ENCODE data around the gene FLVCR2. TPM values are rescaled to one million over a fixed set of nuclear protein-coding genes. Genes with fewer than 3 reads are reported as not detected.

The FLVCR2 gene
- total and polyA plus RNA-seq, 8 donors, result 0.33 to 6.3 (median 2.4) TPM

DNA sequence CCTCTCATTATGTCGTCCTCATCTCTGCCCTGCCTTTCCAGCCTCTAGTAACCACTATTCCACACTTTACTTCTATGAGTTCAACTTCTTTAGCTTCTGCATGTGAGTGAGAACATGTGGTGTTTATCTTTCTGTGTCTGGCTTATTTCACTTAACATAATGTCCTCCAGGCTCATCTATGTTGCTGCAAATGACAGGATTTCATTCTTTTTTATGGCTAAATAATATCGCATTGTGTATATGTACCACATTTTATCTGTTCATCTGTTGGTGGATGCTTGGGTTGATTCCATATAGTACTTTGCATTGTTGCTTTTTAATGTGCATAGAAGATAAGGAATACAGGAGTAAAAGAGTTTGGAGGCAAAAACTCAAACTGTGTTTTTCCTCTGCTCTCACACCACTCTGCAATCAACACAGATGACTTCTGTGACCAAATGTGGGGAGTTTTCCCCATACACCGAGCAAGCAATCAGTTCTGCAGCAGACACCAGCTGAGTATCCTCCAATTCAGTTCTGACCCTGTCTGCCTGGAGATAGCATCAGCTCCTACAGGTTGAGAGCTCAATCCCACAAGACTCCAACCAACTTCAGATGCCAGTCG, 24.6 kb upstream of the FLVCR2 start:
- DNase-seq (no peak), ATAC-seq (no peak), FAIRE-seq (no peak)
- Histone ChIP-seq H3K36me3 (no peaks in the 10 kb centered on the region), H3K4me3 (no peak overlapping the region), H3K27ac (no peak overlapping the region), H3K9me3 (no peaks in the 10 kb centered on the region), H3K4me1 (no peaks in the 10 kb centered on the region), H3K27me3 (no peaks in the 10 kb centered on the region)
- WGBS, 2 donors, result 64 to 66% methylated on average over 4 of the region's 4 CpGs
- TF ChIP-seq CTCF (IDR thresholded peaks at IDR 0.05), result no peak
- intact Hi-C loops (cut with DNase I), result no loop called here

DNA sequence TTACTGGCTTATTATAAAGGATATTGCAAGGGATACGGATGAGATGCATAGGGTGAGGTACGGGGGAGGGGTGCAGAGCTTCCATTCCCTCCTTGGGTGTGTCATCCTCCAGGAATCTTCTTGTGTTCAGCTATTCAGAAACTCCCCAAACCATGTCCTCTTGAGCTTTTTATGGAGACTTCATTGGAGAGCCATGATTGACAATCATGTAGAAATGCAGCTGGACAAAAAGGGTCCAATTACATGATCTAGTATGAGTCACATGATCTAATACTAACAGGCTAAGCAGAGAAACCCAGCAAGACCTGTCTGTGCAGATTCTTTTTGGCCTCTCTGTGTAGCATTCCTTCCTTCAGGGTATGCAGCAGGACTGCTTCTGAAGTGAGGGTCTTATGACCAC, 23.9 kb upstream of the FLVCR2 start:
- 38 to 45% methylated on average over 2 of the region's 2 CpGs for WGBS, 2 donors
- ATAC-seq, result no peak
- no peaks in the 10 kb centered on the region for H3K4me1 ChIP-seq
- no peak overlapping the region for H3K27ac ChIP-seq
- DNase-seq, result no peak
- no peaks in the 10 kb centered on the region for H3K36me3 ChIP-seq
- TF ChIP-seq CTCF (IDR thresholded peaks at IDR 0.05), result no peak
- no peak overlapping the region for H3K4me3 ChIP-seq
- H3K27me3 ChIP-seq, result no peaks in the 10 kb centered on the region
- intact Hi-C loops (cut with DNase I), result no loop called here
- no peaks in the 10 kb centered on the region for H3K9me3 ChIP-seq
- no peak for FAIRE-seq

- no peak overlapping the region for H3K27ac ChIP-seq
- H3K4me1 ChIP-seq, result peaks cover 0 to 3% (median 0%) of the 10 kb centered on the region in 3 donors
- no peaks in the 10 kb centered on the region for H3K36me3 ChIP-seq
- H3K27me3 ChIP-seq, result no peaks in the 10 kb centered on the region
- TF ChIP-seq CTCF (IDR thresholded peaks at IDR 0.05), result no peak
- H3K9me3 ChIP-seq, result no peaks in the 10 kb centered on the region
- FAIRE-seq (no peak), DNase-seq (no peak), ATAC-seq (no peak)
- 80 to 87% methylated on average over 5 of the region's 5 CpGs for WGBS, 2 donors
- intact Hi-C loops (cut with DNase I), result no loop called here
- H3K4me3 ChIP-seq, result no peak overlapping the region
Measured at GRCh38 chr14:75558440-75558839, 20.0 kb upstream of the FLVCR2 start.

DNA sequence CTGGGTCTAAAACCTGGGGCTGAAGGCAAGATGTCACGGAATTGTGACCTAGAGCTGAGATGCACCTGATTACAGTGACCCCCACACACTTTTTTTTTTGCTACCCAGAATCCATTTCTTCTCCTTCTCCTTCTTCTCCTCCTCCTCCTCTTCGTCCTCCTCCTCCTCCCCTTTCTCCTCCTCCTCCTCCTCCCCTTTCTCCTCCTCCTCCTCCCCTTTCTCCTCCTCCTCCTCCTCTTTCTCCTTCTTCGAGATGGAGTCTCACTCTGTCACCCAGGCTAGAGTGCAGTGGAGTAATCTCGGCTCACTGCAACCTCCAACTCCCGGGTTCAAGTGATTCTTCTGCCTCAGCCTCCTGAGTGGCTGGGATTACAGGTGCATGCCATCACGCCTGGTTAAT, 19.4 kb upstream of the FLVCR2 start:
- FAIRE-seq (no peak), ATAC-seq (no peak), DNase-seq (no peak)
- Histone ChIP-seq H3K27ac (no peak overlapping the region), H3K4me1 (peaks cover 0 to 3% (median 0%) of the 10 kb centered on the region in 3 donors), H3K9me3 (no peaks in the 10 kb centered on the region), H3K4me3 (no peak overlapping the region), H3K27me3 (no peaks in the 10 kb centered on the region), H3K36me3 (no peaks in the 10 kb centered on the region)
- TF ChIP-seq CTCF (IDR thresholded peaks at IDR 0.05), result no peak
- intact Hi-C loops (cut with DNase I), result no loop called here
- 83 to 91% methylated on average over 5 to 6 of the region's 6 CpGs for WGBS, 2 donors

DNA sequence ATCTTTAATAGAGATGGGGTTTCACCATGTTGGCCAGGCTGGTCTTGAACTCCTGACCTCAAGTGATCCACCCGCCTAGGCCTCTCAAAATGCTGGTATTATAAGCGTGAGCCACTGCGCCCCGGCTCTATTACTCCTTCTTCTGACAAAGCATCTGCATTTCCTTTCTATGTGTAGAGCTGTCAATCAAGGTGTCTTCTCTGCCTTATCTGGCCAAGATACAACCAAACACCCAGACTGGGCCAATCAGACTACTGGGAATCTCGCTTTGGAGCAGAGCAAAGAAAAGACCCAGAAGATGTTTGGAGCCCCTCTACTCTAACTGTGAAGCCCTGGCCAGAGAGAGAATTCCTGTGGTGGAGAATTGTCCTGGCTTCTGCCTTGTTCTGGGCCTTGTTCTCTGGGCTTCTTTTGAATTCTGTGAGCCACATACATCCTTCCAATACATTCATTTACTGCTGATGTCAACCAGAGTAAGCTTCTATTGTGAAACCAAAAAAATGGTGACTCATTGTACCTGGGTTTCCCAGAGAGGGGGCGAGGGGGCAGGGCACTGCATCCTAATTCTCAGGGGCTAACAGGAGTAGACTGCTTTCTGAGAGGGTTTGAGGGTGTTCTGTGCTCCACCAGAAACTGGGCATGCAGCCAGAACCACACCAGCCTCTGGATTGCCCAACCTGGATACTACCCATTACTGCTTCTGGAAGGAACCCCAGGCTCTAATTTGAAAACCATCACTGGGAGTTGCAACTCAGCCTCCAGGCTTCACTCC, 18.8 kb upstream of the FLVCR2 start:
- 90 to 96% methylated on average over 6 of the region's 6 CpGs for WGBS, 2 donors

More for the DNA sequence above, 18.8 kb upstream of the FLVCR2 start:
- Histone ChIP-seq H3K36me3 (no peaks in the 10 kb centered on the region), H3K9me3 (no peaks in the 10 kb centered on the region), H3K4me1 (peaks cover 0 to 3% (median 0%) of the 10 kb centered on the region in 3 donors), H3K27me3 (no peaks in the 10 kb centered on the region), H3K4me3 (no peak overlapping the region), H3K27ac (no peak overlapping the region)
- peak in 1 of 6 donors; percentile 20 for DNase-seq
- intact Hi-C loops (cut with DNase I), result loop anchor here in 1 of 3 donors (5.0 kb wide), 1 partner anchor 247 kb away; no protein-coding TSS in a partner anchor
- ATAC-seq, result peak in 2 of 4 donors; percentile 13 to 16
- no peak for FAIRE-seq
- no peak for TF ChIP-seq CTCF (IDR thresholded peaks at IDR 0.05)
